Measurements from ENCODE around the gene RASAL2. TPM values are rescaled to one million over a fixed set of nuclear protein-coding genes. Genes with fewer than 3 reads are reported as not detected.
"Not testable (repeated sequence)": the region's sequence is repeated elsewhere in the genome, so short reads cannot be mapped to it uniquely, and the experiment has no call there.

RASAL2 gene
- total RNA-seq, 3 donors from 2014 or later: 28.5 to 41.0 (median 40.5) TPM

DNA sequence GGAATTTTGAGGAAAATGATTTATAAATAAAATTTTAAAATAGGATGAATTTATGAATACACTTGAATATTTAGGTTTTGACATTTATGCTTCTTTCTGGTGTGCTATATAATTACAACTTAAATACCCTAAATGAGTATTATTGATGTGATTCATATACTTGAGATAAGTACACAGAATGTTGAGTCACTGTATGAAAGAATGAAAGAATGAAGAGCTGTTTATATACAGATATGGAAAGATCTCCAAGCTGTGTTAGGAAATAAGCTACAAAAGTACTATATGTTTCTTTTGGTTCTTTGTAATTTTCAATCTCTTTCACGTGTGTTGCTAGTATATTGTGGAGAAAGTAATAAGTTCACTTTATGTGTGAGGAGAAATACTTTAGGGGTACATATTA is 147.2 kb downstream of the RASAL2 start:
- Histone ChIP-seq H3K27ac (no peak overlapping the region), H3K36me3 (no peaks in the 10 kb centered on the region), H3K4me1 (no peaks in the 10 kb centered on the region), H3K9me3 (no peaks in the 10 kb centered on the region), H3K27me3 (no peaks in the 10 kb centered on the region), H3K4me3 (no peak overlapping the region)
- TF ChIP-seq, protein P1, sequence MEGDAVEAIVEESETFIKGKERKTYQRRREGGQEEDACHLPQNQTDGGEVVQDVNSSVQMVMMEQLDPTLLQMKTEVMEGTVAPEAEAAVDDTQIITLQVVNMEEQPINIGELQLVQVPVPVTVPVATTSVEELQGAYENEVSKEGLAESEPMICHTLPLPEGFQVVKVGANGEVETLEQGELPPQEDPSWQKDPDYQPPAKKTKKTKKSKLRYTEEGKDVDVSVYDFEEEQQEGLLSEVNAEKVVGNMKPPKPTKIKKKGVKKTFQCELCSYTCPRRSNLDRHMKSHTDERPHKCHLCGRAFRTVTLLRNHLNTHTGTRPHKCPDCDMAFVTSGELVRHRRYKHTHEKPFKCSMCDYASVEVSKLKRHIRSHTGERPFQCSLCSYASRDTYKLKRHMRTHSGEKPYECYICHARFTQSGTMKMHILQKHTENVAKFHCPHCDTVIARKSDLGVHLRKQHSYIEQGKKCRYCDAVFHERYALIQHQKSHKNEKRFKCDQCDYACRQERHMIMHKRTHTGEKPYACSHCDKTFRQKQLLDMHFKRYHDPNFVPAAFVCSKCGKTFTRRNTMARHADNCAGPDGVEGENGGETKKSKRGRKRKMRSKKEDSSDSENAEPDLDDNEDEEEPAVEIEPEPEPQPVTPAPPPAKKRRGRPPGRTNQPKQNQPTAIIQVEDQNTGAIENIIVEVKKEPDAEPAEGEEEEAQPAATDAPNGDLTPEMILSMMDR (IDR thresholded peaks at IDR 0.05): no peak
- TF ChIP-seq POLR2A (IDR thresholded peaks at IDR 0.05): no peak
- no peak for TF ChIP-seq POLR2AphosphoS5 (IDR thresholded peaks at IDR 0.05)
- intact Hi-C loops (cut with DNase I; ENCODE audit: low total_unique reads): no loop called here
- DNase-seq (ENCODE audit: low spot score in 2 of 2): no peak

DNA sequence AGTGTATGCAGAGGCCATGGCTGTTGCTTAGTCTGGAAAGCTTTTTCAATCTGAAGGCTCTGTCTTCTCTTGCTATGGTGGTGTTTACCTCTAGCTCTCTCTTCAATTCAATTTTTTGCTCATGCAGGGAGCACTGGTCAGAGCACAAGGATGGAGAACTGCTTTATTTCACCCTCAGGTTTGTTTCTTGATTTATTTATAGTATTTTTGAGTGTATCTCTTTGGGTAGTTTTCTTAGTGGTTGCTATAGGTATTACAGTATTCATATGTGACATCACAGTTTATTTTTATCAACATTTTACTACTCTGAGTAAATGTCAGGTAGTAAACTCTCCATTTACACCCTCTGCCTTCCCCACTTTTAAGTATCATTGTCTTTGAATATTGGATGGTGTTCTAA is 147.9 kb downstream of the RASAL2 start:
- H3K27ac ChIP-seq: no peak overlapping the region
- H3K4me1 ChIP-seq: no peaks in the 10 kb centered on the region
- H3K9me3 ChIP-seq: no peaks in the 10 kb centered on the region
- no peak for DNase-seq (ENCODE audit: low spot score in 2 of 2)
- H3K36me3 ChIP-seq: no peaks in the 10 kb centered on the region
- H3K4me3 ChIP-seq: no peak overlapping the region
- TF ChIP-seq POLR2A (IDR thresholded peaks at IDR 0.05) (no peak), POLR2AphosphoS5 (IDR thresholded peaks at IDR 0.05) (no peak)
- TF ChIP-seq, protein P1 (IDR thresholded peaks at IDR 0.05): no peak
- intact Hi-C loops (cut with DNase I; ENCODE audit: low total_unique reads): no loop called here
- H3K27me3 ChIP-seq: no peaks in the 10 kb centered on the region

DNA sequence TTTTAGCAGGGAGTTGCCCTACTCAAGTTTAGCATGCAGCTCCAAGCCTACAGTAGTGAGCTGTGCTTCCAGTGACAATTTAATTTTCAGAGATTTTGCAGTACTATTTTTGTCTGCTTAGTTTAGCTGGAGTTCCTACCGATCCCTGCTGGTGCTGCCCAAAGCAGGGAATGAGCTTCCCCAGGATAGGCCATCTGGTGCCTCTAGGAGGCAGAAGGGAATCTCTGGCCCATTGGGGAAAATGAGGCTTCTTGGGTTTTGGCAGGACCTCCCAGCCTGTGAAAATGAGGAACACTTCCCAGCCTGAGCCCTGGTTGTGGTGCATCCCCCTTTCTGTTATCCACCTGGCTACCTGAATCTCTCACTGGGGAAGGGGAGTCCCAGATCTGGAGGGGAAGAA is 149.2 kb downstream of the RASAL2 start:
- peaks cover 7 to 9% of the 10 kb centered on the region in 2 donors for H3K9me3 ChIP-seq
- no peak for TF ChIP-seq POLR2AphosphoS5 (IDR thresholded peaks at IDR 0.05)
- TF ChIP-seq, protein P1 (IDR thresholded peaks at IDR 0.05): no peak
- TF ChIP-seq POLR2A (IDR thresholded peaks at IDR 0.05): no peak
- H3K4me3 ChIP-seq: no peak overlapping the region
- H3K27me3 ChIP-seq: no peaks in the 10 kb centered on the region
- intact Hi-C loops (cut with DNase I; ENCODE audit: low total_unique reads): no loop called here
- no peaks in the 10 kb centered on the region for H3K4me1 ChIP-seq
- DNase-seq (ENCODE audit: low spot score in 2 of 2): no peak
- no peaks in the 10 kb centered on the region for H3K36me3 ChIP-seq
- no peak overlapping the region for H3K27ac ChIP-seq

- Histone ChIP-seq H3K9me3 (peaks cover 14 to 17% of the 10 kb centered on the region in 2 donors), H3K4me3 (no peak overlapping the region), H3K36me3 (no peaks in the 10 kb centered on the region), H3K27ac (no peak overlapping the region), H3K4me1 (no peaks in the 10 kb centered on the region), H3K27me3 (no peaks in the 10 kb centered on the region)
- intact Hi-C loops (cut with DNase I; ENCODE audit: low total_unique reads): no loop called here
- DNase-seq (ENCODE audit: low spot score in 2 of 2): no peak
- TF ChIP-seq POLR2AphosphoS5 (IDR thresholded peaks at IDR 0.05) (no peak), POLR2A (IDR thresholded peaks at IDR 0.05) (no peak)
- TF ChIP-seq, protein P1 (IDR thresholded peaks at IDR 0.05): no peak
Measured at GRCh38 chr1:178243890-178244289, 150.0 kb downstream of the RASAL2 start.

DNA sequence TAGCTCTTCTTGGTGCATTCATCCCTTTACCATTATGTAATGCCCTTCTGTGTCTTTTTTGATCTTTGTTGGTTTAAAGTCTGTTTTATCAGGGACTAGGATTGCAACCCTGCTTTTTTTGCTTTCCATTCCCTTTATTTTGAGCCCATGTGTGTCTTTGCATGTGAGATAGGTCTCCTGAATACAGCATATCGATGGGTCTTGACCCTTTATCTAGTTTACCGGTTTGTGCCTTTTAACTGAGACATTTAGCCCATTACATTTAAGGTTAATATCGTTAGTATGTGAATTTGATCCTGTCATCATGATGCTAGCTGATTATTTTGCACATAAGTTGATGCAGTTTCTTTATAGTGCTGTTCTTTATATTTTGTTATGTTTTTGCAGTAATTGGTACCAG is 154.4 kb downstream of the RASAL2 start:
- not testable (repeated sequence) for H3K4me1 ChIP-seq; DNase-seq (ENCODE audit: low spot score in 2 of 2); H3K4me3 ChIP-seq; H3K36me3 ChIP-seq; H3K27ac ChIP-seq; H3K27me3 ChIP-seq
- intact Hi-C loops (cut with DNase I; ENCODE audit: low total_unique reads): loop anchor here (5.0 kb wide), 1 partner anchor 356 kb away; no protein-coding TSS in a partner anchor
- H3K9me3 ChIP-seq: peaks cover 17 to 19% of the 10 kb centered on the region in 2 donors

DNA sequence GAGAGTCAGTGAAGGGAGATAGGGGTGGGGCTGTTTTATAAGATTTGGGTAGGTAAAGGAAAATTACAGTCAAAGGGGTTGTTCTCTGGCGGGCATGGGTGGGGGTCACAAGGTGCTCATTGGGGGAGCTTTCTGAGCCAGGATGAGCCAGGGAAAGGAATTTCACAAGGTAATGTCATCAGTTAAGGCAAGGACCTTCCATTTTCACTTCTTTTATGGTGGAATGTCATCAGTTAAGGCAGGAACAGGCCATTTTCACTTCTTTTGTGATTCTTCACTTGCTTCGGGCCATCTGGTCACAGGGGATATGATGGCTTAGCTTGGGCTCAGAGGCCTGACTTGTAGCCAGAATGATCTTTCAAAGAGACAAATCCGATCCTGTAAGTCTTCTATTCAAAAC is 159.7 kb downstream of the RASAL2 start:
- H3K4me3 ChIP-seq; intact Hi-C loops (cut with DNase I; ENCODE audit: low total_unique reads); H3K27me3 ChIP-seq; H3K36me3 ChIP-seq; H3K27ac ChIP-seq; H3K4me1 ChIP-seq; DNase-seq (ENCODE audit: low spot score in 2 of 2): not testable (repeated sequence)
- H3K9me3 ChIP-seq: peaks cover 4 to 19% of the 10 kb centered on the region in 2 donors
